Stimulated activated CD4-positive, alpha-beta T cell treated with anti-CD3 and anti-CD28 coated beads, Interleukin-4, amount 100 ng/mL, for 1 hour (primary cell): ENCODE data around the gene OR6N2.

Experiments
- DNase-seq: peaks from one replicate; pipeline ENCODE4 v3.0.0-alpha.2; 2020

The OR6N2 gene

DNA sequence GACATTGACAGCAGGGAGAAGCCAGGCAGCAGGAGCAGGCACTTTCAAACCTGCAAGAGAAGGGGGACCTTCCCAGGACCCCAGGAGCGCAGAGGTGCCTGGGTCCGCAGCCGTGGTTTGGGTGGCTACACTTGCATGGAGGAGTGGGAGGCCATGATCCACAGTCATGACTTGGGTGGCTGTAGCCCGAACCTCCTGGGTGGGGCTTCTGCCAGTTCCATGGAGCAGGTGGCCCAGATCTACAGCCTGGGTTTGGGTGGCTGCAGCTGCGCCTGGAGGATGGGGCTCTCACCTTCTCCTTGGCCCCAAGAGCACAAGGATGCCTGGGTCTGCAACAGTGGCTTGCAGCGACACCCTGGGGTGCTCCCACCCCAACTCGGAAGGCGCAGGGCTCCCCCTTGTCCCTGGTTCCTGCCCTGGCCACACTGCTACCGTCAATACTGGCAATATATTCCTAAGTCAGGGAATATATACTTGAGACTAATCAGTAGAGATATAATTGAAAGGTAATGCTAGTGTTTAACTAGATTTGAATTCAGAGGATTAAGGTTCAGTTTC is 28.8 kb downstream of the OR6N2 start:
- DNase-seq = no peak

DNA sequence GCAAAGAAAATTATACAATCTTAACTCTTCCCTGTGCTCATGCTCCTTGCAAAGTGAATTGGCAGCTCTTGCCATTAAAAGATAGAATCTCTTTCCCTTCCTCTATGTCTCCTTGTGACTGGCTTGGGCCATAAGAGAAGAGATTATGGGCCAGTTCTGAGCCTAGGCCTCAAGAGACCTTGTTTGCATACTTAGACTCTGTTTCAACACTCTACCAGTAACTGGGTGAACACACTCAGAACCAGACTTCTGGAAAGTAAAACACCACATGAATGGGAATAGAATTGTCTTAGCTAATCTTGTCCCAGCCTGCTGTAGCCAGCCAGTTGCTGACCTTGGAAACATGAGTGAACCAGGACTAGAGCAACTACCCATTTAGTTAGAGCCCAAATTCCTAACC is 45.2 kb downstream of the OR6N2 start:
- DNase-seq = no peak

- DNase-seq = no peak
Observed at GRCh38 chr1:158732524-158732923, 48.5 kb downstream of the OR6N2 start.

DNA sequence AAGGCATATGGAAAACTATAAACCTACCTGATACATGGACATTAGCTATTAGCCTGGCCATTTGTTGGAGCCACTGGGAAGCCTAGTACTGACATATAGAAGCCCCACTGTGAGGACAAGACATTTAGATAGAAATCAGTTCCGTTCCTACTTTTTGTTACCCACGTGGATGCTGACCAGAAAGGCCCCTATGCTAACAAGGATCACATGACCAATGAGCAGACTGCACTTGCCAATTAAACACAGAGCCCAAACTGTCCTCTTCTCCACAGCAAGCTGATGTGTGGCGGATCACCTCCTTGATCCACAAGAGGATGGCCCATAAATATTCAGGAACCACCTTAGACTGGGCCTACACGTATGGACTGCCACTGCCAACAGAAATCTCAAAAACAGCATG is 49.3 kb downstream of the OR6N2 start:
- DNase-seq = no peak

DNA sequence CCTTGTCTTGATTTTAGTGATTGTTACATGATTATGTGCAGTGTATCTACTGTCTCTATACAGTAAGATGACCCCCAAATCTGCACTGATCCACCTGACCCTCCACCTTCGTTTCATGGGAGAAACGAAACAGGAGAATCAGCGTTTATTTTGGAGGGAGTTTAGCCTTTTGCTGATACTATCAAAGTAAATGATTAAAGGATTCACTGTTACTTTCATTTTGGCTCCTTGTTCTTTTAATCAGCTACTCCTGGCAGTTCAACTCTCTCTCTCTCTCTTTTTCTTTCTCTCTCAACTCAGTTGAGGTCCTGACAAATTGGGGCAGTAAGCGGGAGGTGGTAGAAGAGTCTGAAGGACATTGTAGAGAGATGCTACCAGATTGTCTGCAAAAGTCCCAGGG is 50.6 kb downstream of the OR6N2 start:
- DNase-seq = no peak

- no peak for DNase-seq
Observed at GRCh38 chr1:158728510-158729225, 52.3 kb downstream of the OR6N2 start.

GRCh38 chr1:158724442-158724841 is 56.6 kb downstream of the OR6N2 start:
- no peak for DNase-seq
